EL (cell line): ENCODE measurements around the gene CHST2.

Source experiments
- DNase-seq: peaks from one replicate; pipeline ENCODE4 v3.0.0-alpha.2; 2016

Gene CHST2

DNA sequence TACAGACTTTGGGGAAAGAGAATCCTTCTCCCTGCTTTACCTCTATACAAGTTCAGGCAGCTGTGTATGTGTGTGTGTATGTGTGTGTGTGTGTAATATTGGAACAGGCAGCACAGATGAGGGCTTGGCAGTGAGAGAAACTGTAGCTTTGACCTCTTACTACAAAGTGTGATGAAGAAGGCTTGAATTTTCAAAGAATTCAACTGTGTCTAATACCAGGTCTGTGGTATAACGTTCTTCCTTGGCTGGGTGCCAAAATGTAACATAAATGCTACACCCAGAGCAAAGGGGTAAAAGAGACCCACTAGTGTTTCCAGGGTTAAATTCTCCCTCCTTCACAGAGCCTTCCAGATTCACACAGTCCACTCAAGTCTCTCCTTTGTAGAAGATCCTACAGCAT lies 51.1 kb downstream of the CHST2 start:
- DNase-seq, result peak; percentile 17

DNA sequence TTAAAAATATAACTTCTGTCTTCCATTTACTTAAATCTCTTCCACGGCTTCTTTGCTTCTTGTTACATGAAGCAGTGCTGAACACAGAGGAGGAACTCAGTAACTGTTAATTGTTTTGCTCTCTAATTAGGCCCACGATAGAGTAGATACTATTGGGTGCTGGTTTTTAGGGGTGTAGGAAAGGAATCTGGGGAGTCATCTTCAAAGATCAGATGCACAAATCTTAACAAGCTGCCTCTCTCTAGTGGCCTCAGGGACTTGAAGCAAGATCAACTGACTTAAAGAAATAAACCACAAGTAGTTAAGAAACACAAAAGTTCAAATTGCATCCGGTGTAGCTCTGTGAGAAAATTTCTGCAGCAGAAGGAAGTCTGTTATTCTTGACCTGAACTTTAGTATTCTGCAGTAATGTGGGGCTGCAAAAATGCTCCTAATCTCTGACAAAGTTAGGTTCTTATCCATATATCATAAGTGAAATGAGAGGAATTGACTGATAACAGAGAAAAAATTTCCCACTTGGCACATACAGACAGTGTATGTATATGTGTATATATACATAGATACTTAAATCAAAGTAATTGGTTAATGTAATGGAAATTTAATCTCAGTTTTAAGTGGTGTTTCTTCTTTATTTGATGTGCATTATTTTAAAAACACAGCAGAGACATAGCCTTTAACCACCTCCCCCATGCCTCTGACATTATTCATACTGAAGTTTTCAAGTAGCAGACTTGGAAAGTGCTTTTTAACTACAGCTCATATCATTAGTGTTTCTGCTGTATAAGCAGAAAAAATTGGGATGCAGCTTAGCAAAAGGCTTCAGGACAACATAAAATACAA lies 51.8 kb downstream of the CHST2 start:
- peak; percentile 64 for DNase-seq

DNA sequence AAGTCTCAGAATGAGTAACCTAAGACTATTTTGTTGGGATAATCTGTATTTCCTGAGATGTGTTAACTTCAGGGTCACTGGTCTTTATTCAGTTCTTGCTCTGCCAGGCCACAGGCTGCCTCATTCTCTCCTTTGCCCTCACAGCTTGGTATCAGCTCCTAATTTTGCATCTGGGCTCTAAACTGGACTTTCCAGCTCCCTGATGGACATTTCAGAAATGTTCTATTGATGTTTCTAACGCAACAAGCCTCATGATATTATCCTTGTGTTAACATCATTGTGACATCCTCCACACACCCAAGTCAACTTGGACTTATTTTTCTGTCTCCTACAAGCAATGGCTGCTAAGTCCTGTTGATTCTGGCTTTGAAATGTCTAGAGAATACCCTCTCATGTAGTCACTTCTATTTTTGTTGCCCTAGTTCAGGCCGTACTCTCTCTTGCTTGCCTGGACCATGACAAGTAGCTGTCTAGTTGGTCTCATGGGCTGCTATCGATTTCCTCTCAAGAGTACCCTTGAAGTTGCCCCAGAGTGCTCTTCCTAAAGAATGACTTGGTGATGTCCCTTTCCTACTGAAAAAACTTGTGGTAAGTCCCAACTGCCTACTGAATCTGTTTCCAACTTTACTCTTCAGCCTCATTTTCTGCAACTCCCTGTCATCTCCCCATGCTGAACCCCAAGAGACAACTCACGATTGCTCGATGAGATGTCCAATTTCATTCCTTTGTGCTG lies 52.7 kb downstream of the CHST2 start:
- no peak for DNase-seq

DNA sequence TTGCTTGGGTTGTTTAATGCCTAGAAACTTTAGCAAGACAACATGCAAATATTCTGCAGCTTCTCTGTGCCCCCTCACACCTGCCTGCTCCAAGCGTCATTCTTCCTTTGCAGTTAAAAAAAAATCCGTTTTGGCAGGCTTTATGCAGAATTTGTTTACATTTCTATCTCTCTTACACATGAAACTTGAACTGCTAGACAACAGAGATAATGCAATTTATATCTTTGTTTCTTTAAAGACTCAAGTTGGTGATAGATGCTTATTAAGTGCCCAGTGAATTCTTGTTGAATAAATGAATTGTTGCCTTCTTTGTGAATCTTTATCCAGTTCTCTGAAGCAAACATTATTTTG lies 53.2 kb downstream of the CHST2 start:
- DNase-seq, result no peak

DNA sequence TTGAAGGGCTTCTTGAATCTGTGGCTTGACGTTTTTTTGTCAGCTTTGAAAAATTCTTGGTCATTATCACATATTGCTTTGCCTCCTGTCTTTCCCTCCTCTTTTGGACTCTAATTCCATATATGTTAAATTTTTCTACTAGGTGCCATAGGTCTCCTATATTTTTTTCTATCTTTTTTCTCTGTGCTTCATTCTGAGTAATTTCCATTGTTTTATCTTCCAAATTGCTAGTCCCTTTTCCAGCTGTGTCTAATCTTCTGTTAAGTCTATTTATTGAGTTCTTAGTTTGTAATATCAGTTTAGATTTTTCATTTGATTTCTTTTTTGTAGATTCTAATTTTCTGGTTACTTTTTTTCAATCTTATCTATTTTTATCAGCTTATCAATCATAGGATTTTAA lies 53.7 kb downstream of the CHST2 start:
- no peak for DNase-seq
